COLO668 (cell line): ENCODE data around the gene ZNF91.
"Not testable (repeated sequence)": the region's sequence is repeated elsewhere in the genome, so short reads cannot be mapped to it uniquely, and the experiment has no call there.

ENCODE experiments used
- DNase-seq: peaks from one replicate; lab custom pipeline; 2025; ENCODE audit not compliant: unreplicated experiment; lab: John Stamatoyannopoulos, UW

Gene ZNF91

GRCh38 chr19:23399443-23399842, 4.2 kb upstream of the ZNF91 start:
- no peak for DNase-seq

GRCh38 chr19:23395722-23396117, 449 bp upstream of the ZNF91 start:
- DNase-seq: not testable (repeated sequence)

GRCh38 chr19:23394511-23394910, 760 bp downstream of the ZNF91 start:
- peak; percentile 28 for DNase-seq

- no peak for DNase-seq
Measured at GRCh38 chr19:23393121-23393520, 2.1 kb downstream of the ZNF91 start.

DNA sequence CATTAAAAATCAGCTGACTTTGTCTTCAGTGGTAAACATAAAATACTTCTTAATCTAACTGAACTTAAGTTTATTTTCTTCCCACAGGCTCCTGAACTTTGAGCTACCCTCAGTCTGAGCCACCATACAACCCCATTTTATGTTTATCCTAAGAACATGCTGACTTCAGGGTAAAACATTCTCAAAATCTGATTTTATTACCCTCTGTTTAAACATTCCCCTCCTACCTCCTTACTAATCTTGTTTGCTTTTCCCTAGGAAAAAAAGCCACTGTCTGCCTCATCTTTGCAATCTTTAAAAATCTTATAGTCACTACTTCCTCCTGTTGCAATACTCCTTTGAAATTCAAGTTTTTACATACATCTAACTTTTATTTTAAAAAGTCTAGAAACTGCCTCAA, 4.0 kb downstream of the ZNF91 start:
- no peak for DNase-seq

DNA sequence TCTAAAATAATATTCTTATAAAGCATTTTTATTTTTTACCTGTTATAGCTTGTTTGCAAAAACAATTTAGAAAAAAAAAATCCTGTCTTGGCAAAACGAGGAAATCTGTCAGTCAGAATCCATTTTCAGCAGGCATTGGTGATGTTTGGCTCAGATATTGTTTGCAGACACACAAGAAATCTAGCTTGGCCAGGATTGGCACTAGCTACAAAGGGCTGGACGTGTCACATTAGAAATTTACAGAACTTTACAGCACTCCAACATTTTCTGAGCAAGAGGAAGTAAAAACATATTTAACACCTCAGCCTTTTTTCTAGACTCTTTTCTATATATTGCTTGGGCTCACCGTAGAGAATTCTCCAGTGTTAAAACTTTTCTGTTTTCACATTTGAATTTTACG, 9.9 kb downstream of the ZNF91 start:
- DNase-seq: no peak

- DNase-seq: no peak
Measured at GRCh38 chr19:23384858-23385257, 10.4 kb downstream of the ZNF91 start.

GRCh38 chr19:23384166-23384565, 11.1 kb downstream of the ZNF91 start:
- no peak for DNase-seq

DNA sequence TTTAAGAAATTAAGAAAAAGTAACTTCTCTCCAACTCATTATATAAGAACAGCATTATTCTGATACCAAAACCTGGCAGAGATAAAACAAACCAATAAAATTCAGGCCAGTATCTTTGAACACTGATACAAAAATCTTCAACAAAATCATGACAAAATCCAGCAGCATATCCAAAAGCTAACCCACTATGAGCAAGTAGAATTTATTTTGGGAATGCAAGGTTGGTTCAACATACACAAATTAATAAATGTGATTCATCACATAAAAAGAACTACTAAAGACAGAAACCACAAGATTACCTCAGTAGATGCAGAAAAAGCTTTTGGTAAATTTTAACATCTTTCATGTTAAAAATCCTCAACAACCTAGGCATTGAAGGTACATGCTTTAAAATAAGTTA, 12.3 kb downstream of the ZNF91 start:
- no peak for DNase-seq

- DNase-seq: no peak
Measured at GRCh38 chr19:23381114-23381513, 14.2 kb downstream of the ZNF91 start.

DNA sequence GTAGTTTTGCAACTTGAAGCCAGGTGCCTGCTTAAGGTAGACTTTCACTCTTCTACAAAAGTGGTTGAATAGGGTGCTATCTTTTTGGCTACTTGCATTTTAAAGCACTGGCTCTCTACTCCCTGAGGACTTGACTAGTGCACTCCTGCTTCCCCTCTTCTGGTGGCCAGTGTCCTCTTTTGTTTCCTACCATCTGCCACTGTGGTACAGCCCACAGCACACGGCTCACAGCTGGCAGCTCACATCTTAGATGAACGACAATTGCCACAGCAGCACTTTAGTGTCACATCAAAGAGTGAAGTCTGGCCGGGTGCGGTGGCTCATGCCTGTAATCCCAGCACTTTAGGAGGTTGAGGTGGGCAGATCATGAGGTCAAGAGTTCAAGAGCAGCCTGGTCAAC, 15.6 kb downstream of the ZNF91 start:
- DNase-seq: not testable (repeated sequence)

DNA sequence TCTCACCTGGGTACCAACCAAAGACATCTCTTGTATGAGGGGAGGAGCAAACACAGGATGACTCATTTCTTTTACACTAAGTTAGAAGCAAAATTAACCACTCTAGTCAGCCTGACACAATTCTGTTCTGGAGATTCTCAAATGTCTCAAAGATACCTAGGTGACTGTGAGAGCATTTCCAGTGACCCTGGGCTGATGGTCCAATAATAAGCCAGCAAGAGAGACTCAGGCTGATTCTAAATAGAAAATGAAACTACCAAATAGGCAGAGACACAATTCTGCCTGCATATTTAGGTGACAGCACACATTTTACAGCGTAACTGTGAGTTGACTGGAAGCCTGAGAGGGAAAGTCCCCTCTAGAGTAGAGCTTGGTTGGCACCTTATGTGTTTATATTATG, 16.3 kb downstream of the ZNF91 start:
- DNase-seq: no peak

- DNase-seq: no peak
Measured at GRCh38 chr19:23377276-23377675, 18.0 kb downstream of the ZNF91 start.

- DNase-seq: no peak
Measured at GRCh38 chr19:23366437-23366836, 28.8 kb downstream of the ZNF91 start.

DNA sequence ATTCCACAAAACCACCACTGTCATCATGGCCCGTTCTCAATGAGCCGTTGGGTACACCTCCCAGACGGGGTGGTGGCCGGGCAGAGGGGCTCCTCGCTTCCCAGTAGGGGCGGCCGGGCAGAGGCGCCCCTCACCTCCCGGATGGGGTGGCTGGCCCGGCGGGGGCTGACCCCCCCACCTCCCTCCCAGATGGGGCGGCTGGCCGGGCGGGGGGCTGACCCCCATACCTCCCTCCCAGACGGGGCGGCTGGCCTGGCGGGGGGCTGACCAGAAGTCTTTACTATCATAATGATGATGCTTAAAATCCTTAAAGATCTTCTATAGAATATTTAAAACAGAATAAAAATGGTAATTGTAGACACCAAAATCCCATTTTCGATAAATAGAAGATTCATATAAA, 29.2 kb downstream of the ZNF91 start:
- not testable (repeated sequence) for DNase-seq

DNA sequence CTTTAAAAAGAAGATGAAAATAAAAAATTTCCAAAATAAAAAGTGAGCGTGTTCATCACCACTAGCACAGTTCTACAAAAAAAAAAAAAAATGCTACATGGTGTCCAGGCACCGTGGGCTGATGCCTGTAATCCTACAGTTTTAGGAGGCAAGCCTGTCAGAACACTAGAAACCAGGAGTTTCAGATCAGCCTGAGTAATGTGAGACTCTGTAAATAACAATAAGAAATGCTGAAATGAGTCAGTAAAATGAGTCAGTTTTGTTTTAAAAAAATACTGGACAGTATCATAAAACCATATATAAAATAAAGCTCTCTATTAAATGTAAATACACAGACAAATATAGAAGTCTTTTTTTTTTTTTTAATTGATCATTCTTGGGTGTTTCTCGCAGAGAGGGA, 30.0 kb downstream of the ZNF91 start:
- no peak for DNase-seq

DNA sequence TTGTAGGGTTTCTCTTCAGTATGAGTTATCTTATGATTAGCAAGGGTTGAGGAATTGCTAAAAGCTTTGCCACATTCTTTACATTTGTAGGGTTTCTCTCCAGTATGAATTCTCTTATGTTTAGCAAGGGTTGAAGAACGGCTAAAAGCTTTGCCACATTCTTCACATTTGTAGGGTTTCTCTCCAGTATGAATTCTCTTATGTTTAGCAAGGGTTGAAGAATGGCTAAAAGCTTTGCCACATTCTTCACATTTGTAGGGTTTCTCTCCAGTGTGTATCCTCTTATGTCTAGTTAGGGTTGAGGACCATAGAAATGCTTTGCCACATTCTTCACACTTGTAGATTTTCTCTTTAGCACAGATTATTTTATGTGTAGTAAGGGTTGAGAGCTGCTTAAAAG, 33.4 kb downstream of the ZNF91 start:
- not testable (repeated sequence) for DNase-seq

- DNase-seq: no peak
Measured at GRCh38 chr19:23351806-23352205, 43.5 kb downstream of the ZNF91 start.

DNA sequence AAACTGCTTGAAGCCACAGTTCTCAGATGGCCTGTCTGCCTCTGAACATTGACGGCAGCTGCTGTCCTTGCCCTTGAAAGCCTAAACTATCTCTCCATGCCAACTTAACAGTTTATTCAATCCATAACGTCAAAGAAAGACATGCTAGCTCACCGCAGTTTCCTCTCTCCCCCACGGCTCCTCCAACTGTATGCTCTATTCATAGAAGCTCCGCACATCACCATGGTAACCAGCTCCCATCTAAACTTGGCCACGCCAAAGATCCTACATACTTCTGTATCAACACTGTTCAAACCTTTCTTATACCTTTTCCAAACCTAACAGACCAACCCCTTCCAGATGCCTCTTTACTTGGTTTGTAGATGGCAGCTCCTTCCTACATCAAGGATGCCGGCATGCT, 48.6 kb downstream of the ZNF91 start:
- DNase-seq: no peak

DNA sequence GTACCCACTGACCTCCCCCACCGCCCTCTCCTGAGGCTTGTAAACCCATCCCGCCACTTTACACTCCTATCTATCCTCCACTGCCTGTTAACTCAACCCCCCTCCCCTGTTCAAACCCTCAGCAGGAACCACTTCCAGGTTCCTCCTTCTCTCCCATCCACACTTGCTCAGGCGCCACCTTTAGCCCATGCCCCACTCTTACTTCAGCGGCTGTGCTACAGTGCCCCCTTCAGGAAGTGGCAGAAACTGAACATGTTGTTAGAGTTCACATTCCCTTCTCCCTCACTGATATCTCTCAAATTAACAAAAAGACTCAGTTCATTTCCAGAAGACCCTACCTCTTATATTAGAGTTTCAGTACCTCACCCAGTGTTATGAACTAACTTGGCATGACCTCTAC, 49.4 kb downstream of the ZNF91 start:
- DNase-seq: no peak

DNA sequence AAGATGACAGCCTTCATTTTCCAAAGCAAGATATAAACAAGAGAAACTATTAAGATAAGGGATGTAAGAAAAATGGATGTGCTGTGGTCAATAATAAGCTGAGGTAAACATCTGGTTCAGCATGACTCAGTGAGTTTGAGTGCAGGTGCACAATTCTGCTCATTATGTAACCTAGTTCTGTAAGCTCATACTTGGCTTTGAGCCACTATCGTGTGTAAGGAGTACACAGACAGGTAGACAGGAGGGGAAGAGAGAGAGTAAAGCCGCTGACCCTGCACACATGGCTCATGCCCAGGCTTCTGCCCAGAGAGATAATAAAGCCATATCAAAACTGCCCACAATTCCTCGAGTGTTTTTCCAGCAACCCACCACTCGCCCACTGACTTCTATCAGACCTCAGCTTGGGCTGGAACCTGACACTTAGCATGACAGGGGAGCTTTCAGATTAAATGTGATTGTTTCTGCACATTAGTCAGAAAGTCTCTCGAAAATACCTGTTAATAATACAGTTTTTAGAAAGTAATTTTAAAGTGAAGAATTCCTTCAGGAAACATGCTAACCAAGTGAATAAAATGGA, 51.7 kb downstream of the ZNF91 start:
- peak; percentile 24 for DNase-seq

- no peak for DNase-seq
Measured at GRCh38 chr19:23328211-23328610, 67.1 kb downstream of the ZNF91 start.

GRCh38 chr19:23321953-23322549, 73.2 kb downstream of the ZNF91 start:
- no peak for DNase-seq
